Thoracic aorta (tissue), 2 donors: Measurements from ENCODE around the gene TEX29. TPM values are rescaled to one million over a fixed set of nuclear protein-coding genes. Genes with fewer than 3 reads are reported as not detected.

Source experiments
- ATAC-seq: fragments of 150-250 bp; one replicate; pipeline ENCODE4 v1.8.0; 2017; ENCODE audit warnings: low read depth; ENCODE audit not compliant: insufficient number of reproducible peaks, low FRiP score
- DNase-seq: peaks from one replicate; pipeline ENCODE4 v3.0.0-alpha.2; 2020; ENCODE audit warnings: low spot score
- H3K27ac ChIP-seq, 2 donors: fragments of 200-600 bp; sonication (generic); 1 replicate in 1 of 2; 2 replicates in 1 of 2; pipeline ENCODE4 v1.5.1; 2016; ENCODE audit warnings: mild to moderate bottlenecking in 2 of 2, moderate library complexity in 2 of 2
- H3K27me3 ChIP-seq: fragments of 200-600 bp; sonication (generic); replicated peaks from 2 replicates; pipeline ENCODE4 v1.6.0; 2016; ENCODE audit warnings: mild to moderate bottlenecking; ENCODE audit not compliant: insufficient read depth
- H3K36me3 ChIP-seq: fragments of 200-600 bp; sonication (generic); one replicate; pipeline ENCODE4 v1.5.1; 2016
- H3K4me1 ChIP-seq, 2 donors: fragments of 200-600 bp; sonication (generic); 1 replicate in 1 of 2; 2 replicates in 1 of 2; pipeline versions ENCODE4 v1.5.1 to v1.6.0; 2016; ENCODE audit warnings: low read depth in 2 of 2, mild to moderate bottlenecking in 1 of 2; ENCODE audit not compliant: control insufficient read depth in 1 of 2
- H3K4me3 ChIP-seq: fragments of 200-600 bp; sonication (generic); 2 replicates; pipeline ENCODE4 v1.5.1; 2016; ENCODE audit warnings: mild to moderate bottlenecking
- H3K9me3 ChIP-seq: fragments of 200-600 bp; sonication (generic); 2 replicates; pipeline ENCODE4 v1.5.1; 2016
- total RNA-seq, 2 donors: library from RNA; depleted of rRNA; stranded (reverse); fragments of >200 nt; gene quantifications; one replicate each; pipeline versions ENCODE4 v1.1.0 to v1.2.3, GENCODE V29; 2016
- TF ChIP-seq, protein P1 (sequence below): fragments of 200-600 bp; sonication (generic); IDR thresholded peaks from one replicate; pipeline ENCODE4 v1.5.1; 2019; ENCODE audit warnings: antibody characterized with exemption

TEX29 gene
- total RNA-seq, 2 donors from 2014 or later = not detected

DNA sequence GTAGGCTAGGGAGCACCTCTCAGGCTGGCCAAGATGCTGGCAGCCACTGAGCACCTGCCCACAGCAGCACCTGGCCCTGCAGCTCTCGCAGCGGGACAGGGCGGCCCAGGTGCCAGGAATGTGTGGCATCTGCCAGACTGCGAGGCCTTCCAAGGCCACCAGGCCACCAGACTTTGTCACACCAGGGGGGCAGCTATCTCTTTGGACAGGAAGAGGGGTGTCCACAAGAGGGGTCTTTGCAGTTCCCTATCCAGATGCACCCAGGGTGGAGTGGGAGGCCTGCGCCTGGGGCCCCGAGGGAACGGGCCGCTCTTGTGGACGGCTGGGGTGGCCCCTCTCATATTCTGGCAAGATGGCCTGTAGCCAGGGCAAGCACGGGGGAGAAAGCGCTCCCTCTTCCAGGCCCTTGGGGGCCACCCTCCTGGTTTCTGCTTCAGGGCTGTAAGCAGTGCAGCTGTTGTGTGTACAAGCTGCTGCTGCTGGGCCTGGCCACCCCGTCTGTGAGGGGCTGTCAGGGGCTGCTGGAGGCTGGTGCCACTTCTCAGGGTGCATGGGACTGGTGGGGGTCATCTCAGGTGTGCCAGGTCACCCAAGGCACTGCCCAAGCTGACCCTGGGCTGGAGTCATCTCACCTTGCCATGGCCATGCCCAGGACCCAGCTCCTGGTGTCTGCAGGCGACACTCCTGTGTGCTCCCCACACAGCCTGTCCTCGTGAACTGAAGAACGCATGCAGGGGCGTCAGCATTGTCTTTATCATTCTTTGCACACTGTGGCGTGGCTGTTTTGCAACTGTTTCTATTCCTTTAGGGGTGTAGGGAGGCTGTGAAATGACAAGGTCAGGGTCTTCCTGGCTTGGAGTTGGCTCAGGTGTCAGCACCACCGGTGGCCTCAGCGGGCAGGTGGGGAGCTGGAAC lies 1.8 kb downstream of the TEX29 start:
- no peaks in the 10 kb centered on the region for H3K4me1 ChIP-seq
- ATAC-seq (no peak), DNase-seq (no peak)
- no peaks in the 10 kb centered on the region for H3K9me3 ChIP-seq
- no peak overlapping the region for H3K4me3 ChIP-seq
- TF ChIP-seq, protein P1, sequence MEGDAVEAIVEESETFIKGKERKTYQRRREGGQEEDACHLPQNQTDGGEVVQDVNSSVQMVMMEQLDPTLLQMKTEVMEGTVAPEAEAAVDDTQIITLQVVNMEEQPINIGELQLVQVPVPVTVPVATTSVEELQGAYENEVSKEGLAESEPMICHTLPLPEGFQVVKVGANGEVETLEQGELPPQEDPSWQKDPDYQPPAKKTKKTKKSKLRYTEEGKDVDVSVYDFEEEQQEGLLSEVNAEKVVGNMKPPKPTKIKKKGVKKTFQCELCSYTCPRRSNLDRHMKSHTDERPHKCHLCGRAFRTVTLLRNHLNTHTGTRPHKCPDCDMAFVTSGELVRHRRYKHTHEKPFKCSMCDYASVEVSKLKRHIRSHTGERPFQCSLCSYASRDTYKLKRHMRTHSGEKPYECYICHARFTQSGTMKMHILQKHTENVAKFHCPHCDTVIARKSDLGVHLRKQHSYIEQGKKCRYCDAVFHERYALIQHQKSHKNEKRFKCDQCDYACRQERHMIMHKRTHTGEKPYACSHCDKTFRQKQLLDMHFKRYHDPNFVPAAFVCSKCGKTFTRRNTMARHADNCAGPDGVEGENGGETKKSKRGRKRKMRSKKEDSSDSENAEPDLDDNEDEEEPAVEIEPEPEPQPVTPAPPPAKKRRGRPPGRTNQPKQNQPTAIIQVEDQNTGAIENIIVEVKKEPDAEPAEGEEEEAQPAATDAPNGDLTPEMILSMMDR = no peak
- H3K27me3 ChIP-seq = no peaks in the 10 kb centered on the region
- H3K36me3 ChIP-seq = no peaks in the 10 kb centered on the region
- H3K27ac ChIP-seq = no peak overlapping the region

DNA sequence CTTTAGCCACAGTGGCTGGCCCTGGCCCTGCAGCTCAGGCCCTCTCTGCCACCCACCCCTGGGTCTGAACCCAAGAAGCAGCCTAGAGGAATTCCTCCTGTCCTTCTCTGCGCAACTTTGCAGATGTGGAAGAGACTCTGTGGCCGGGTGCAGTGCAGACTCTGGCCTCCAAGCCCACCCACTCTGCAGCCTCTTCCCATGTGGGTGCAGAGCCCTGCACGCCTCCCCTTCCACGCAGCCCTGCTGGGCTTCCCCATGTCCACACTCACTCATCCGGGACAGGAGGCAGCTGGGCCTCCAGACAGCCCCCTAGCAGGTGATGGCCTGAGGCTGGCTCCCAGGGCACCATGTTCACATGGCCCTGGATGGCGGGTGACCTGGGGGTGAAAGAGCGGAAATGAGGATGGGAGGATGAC lies 2.5 kb downstream of the TEX29 start:
- TF ChIP-seq, protein P1 = no peak
- Histone ChIP-seq H3K27me3 (no peaks in the 10 kb centered on the region), H3K27ac (no peak overlapping the region), H3K4me1 (no peaks in the 10 kb centered on the region), H3K36me3 (no peaks in the 10 kb centered on the region), H3K9me3 (no peaks in the 10 kb centered on the region), H3K4me3 (no peak overlapping the region)
- ATAC-seq (no peak), DNase-seq (no peak)

DNA sequence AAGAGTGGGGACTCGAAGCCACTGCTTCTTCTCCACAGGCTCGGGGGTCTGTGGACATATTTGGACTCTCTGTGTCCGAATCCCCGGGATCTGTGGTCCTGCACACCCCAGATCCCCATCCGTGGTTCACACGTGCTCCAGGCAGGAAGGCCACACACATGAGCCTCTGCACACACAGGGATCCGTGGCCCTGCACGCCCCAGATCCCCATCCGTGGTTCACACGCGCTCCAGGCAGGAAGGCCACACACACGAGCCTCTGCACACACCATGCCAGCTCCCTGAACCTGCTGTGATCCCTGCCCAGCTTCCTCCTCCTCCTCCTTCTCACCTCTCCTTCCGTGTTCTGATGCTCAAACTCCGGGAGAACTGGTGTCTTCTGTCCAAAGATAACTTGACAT lies 3.1 kb downstream of the TEX29 start:
- no peak for DNase-seq
- Histone ChIP-seq H3K4me3 (no peak overlapping the region), H3K36me3 (no peaks in the 10 kb centered on the region), H3K4me1 (no peaks in the 10 kb centered on the region), H3K9me3 (no peaks in the 10 kb centered on the region), H3K27me3 (no peaks in the 10 kb centered on the region), H3K27ac (no peak overlapping the region)
- no peak for ATAC-seq
- TF ChIP-seq, protein P1 = no peak

DNA sequence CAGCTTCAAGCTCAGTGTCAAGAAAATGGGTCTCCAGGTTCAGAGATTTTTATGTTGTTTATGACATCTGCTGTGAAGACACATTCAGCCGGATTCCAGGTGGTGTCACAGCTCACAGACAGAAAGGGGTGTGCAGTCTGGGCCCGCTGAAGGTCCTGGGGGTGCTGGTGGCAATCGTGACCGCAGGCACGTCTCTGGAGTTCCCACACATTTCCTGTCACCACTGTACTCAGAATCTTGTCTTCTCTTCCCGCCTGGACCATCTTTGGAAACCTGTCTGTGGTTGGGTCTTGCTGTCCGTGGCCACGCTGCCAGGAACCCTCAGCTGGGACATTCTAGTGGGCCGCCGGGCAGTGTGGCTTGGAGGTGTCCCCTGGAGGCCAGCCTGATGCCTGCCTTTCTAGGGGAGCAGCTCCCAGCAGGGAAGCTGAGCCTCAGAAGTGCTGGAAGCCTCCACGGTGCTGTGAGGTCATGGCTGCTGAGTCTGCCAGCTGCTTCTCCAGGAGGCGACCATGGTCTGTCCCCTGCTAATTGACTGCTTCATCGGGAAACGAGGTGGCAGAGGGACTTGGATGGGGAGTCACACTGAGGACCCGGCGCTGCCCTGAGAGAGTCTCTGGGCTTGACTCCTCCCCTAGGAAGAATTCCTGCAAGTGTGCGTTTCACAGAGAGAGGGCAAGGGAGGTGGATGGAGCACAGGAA lies 3.7 kb downstream of the TEX29 start:
- TF ChIP-seq, protein P1 = no peak
- DNase-seq = no peak
- H3K27me3 ChIP-seq = no peaks in the 10 kb centered on the region
- H3K9me3 ChIP-seq = no peaks in the 10 kb centered on the region
- no peak overlapping the region for H3K27ac ChIP-seq
- no peaks in the 10 kb centered on the region for H3K36me3 ChIP-seq
- no peak overlapping the region for H3K4me3 ChIP-seq
- no peak for ATAC-seq
- no peaks in the 10 kb centered on the region for H3K4me1 ChIP-seq

DNA sequence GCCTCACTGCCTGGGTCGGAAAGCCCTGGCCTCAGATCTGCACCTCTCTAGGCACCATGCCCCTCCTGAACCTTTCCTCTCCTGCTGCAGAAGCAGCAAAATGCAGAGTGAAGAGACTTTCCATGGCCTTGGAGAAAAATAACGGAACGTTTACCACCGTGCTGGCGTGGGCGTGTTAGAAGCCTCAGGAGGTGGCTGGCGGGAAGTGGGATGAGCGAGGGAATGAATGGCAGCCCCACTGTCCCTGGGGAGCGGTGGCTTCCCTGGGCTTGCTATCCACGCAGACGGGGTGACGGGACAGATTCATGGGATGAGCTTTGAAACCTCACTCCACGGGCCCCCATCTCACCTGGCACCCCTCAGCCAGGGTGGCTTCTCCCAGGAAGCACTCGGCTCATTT lies 4.3 kb downstream of the TEX29 start:
- Histone ChIP-seq H3K27ac (no peak overlapping the region), H3K27me3 (no peaks in the 10 kb centered on the region), H3K4me3 (no peak overlapping the region), H3K36me3 (no peaks in the 10 kb centered on the region), H3K4me1 (no peaks in the 10 kb centered on the region), H3K9me3 (no peaks in the 10 kb centered on the region)
- DNase-seq (no peak), ATAC-seq (no peak)
- TF ChIP-seq, protein P1 = no peak
